ENCODE results near the gene MUC5B.
"Not testable (repeated sequence)": the region's sequence is repeated elsewhere in the genome, so short reads cannot be mapped to it uniquely, and the experiment has no call there.

MUC5B gene

DNA sequence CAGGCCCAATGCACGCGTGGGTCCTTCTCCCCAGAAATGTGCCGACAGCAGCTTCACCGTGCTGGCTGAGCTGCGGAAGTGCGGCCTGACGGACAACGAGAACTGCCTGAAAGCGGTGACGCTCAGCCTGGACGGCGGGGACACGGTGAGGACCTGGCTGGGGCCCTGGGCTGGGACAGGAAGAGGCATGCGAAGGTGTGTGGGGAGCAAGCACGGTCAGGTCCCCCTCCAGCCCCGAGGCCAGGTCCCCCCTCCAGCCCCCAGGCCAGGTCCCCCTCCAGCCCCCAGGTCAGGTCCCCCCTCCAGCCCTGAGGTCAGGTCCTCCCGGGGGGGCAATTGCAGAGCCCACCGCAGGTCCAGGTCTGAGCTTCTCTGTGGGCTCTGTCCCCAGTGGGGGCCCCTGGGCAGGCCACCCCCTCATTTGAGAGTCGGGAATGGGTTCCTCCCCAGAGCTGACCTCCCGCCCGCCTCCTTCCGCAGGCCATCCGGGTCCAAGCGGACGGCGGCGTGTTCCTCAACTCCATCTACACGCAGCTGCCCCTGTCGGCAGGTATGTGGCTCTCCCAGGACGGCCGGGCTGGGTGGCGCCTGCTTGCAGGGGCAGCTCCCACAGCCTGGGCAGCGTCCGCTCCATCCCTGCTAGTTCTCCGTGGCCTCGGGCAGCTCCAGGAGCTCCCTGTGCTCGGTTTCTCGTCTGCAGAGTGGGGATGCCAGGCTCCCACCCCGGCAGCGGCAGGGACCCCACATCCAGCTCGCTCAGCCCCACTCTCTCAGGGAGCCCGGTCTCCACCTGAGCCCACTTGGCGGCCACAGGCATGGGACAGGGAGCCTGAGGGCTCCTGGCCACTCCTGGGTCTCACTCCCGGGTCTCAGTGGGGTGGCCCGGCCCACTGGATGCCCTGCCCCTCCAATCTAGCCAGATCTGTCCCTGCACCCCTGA is 7.9 kb downstream of the MUC5B start:
- no peak for DNase-seq (ENCODE audit: low read depth in 2 of 2, low spot score in 1 of 2)

DNA sequence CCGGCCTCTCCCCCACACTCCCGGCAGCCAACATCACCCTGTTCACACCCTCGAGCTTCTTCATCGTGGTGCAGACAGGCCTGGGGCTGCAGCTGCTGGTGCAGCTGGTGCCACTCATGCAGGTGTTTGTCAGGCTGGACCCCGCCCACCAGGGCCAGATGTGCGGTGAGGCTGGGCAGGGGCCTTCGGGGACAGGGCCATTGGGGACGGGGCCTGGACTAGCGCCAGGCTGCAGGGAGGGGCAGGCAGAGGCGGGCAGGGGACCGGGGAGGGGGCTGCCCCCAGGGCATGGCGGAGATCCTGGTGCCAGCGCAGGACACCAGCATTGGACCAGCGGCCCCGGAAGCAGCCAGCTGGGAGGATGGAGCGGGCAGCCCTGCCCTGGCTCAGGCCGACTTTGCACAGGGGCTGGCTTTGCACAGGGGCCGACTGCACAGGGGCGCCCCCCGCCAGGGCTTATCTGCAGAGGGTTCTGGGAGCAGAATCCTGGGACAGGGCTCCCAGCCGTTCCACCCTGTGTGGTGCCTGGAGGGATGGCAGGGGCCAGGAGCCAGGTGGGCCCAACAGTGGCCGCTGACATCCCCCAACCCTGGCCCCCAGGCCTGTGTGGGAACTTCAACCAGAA is 8.6 kb downstream of the MUC5B start:
- DNase-seq (ENCODE audit: low read depth in 2 of 2, low spot score in 1 of 2) = no peak

DNA sequence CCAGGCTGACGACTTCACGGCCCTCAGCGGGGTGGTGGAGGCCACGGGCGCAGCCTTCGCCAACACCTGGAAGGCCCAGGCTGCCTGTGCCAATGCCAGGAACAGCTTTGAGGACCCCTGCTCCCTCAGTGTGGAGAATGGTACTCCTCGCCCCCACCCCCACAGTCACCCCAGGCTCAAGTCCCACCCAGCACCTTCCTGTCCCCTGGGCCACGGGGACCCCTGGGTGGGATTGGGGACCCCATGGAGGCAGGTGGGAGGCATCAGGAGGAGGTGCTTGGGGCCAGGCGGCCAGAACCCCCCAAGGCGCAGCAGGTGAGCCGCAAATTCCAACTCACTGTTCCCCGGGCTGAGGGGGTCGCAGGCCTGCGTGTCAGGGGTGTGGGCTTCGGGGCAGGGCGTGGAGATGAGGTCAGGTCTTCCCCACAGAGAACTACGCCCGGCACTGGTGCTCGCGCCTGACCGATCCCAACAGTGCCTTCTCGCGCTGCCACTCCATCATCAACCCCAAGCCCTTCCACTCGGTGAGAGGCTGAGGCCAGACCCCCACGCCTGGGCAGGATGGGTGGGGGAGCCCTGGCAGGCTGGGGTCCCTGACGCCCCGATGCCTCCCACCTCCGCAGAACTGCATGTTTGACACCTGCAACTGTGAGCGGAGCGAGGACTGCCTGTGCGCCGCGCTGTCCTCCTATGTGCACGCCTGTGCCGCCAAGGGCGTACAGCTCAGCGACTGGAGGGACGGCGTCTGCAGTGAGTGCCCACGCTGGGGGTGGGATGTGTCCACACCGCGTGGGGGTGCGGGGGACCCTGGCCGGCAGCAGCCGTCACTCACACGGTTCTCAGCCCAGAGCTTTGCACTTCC is 9.4 kb downstream of the MUC5B start:
- DNase-seq (ENCODE audit: low read depth in 2 of 2, low spot score in 1 of 2) = no peak

DNA sequence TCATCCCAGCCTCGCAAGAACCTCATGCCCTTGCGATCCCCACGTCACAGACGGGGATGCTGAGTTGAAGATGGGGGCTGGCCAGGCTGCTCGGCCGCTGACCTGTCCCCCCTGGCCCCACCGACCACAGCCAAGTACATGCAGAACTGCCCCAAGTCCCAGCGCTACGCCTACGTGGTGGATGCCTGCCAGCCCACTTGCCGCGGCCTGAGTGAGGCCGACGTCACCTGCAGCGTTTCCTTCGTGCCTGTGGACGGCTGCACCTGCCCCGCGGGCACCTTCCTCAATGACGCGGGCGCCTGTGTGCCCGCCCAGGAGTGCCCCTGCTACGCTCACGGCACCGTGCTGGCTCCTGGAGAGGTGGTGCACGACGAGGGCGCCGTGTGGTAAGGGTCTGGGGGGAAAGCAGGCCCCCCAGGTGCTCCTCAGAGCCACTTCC is 10.0 kb downstream of the MUC5B start:
- no peak for DNase-seq (ENCODE audit: low read depth in 2 of 2, low spot score in 1 of 2)

DNA sequence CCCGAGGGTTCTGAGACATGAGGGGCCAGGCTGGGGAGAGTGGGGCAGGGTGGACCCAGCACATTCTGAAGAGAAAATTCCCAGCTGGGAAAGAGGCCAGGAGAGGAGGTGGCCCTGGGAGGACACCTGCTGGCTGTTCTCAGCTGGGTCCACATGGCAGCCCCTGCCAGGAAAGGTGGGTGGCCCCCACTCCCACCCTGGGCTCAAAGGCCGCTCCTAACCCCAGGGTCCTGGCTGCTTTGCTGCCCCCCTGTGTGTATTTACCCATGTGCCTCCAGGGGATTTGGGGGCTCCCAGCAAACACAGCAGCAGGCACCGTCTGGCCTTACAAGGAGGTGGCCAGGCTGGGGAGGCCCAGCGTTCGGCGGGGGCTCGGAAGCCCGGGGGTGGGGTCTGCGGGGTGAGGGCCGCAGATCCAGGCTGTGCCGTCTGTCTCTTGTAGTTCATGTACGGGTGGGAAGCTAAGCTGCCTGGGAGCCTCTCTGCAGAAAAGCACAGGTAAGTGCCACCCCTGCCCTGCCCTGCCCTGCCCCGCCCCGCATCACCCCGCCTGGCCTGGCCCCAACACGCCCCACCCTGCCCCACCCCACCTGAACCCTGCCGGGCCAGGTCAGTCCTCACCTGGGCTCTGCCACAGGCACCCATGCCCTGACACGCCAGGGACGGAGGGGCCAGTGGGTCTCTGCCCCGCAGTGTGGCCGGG is 10.6 kb downstream of the MUC5B start:
- no peak for DNase-seq (ENCODE audit: low read depth in 2 of 2, low spot score in 1 of 2)

DNA sequence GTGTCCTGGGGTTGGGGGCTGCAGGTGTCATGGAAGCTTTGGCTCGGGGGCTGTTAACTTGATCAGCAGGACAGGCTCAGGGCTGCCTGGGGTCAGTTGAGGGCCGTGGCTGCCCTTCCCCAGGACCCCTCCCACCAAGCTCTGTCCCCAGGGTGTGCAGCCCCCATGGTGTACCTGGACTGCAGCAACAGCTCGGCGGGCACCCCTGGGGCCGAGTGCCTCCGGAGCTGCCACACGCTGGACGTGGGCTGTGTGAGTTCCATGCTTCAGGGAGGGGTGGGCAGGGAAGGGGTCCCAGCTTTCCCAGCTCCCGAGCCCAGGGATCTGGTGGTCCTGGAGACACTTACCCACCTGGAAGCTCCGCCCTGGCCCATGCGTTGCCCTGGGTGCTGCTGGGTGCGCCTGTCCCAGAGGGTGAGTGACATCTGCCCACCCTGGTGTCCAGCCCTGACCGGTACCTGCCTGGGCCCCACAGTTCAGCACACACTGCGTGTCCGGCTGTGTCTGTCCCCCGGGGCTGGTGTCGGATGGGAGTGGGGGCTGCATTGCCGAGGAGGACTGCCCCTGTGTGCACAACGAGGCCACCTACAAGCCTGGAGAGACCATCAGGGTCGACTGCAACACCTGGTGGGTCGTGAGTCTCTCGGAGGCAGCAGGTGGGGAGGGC is 11.3 kb downstream of the MUC5B start:
- DNase-seq (ENCODE audit: low read depth in 2 of 2, low spot score in 1 of 2) = no peak

DNA sequence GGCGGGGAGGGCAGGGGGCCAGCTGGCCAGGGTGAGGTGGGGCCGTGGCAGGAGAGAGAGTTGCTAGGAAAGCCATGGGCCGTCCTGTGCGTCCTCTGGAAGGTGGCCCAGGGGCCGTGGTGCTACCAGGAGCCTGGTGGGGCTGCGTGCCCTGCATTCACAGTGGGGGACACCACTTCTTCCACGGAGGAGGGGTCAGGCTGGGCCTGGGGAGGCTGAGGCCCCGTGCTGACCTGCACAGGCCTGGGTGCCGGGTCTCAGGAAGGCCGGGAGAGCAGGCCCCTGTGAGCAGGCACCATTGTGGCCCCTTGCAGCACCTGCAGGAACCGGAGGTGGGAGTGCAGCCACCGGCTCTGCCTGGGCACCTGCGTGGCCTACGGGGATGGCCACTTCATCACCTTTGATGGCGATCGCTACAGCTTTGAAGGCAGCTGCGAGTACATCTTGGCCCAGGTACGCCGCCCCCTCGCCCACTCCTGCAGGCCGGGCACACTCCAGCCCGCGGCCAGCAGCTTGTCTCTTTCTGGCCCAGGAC is 12.0 kb downstream of the MUC5B start:
- no peak for DNase-seq (ENCODE audit: low read depth in 2 of 2, low spot score in 1 of 2)

DNA sequence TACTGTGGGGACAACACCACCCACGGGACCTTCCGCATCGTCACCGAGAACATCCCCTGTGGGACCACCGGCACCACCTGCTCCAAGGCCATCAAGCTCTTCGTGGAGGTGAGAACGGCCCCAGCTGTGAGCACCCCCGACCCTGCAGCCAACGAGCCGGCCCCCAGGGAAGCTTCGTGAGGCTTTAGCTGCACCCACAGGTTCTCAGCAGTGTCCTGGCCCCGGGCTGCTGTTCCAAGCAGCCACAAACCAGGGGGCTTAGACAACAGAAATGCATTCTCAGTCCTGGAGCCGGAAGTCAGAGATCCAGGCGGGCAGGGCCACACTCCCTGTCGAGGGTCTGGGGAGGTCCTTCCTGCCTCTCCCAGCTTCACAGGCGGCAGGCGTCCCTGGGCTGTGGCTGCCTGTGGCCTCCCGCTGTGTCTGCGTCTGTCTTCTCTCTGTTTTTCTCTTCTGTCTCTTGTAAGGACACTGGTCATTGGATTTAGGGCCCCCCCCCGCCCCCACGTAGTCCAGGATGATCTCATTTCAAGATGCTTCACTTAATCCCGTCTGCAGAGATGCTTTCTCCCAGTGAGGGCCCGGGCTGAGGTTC is 12.5 kb downstream of the MUC5B start:
- no peak for DNase-seq (ENCODE audit: low read depth in 2 of 2, low spot score in 1 of 2)

DNA sequence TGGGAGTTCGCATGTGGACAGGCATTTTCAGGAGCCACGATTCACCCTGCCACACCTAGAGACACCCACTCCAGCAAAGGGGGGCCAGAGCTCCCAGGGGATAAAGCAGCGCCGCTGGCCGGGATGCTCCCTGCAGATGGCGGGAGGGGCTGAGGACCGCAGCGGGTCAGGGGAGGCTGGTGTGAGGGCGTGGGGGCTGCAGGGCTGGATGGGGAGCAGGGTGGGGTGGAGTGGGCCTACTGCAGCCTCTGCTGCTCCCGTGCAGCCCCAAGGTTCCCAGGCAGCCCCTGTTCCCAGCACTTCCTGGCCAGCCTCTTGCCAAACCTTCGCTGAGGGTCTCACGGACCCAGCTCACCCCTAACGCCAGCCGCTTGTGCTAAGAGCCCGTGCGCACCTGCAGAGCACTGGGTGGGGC is 13.0 kb downstream of the MUC5B start:
- DNase-seq (ENCODE audit: low read depth in 2 of 2, low spot score in 1 of 2) = no peak

DNA sequence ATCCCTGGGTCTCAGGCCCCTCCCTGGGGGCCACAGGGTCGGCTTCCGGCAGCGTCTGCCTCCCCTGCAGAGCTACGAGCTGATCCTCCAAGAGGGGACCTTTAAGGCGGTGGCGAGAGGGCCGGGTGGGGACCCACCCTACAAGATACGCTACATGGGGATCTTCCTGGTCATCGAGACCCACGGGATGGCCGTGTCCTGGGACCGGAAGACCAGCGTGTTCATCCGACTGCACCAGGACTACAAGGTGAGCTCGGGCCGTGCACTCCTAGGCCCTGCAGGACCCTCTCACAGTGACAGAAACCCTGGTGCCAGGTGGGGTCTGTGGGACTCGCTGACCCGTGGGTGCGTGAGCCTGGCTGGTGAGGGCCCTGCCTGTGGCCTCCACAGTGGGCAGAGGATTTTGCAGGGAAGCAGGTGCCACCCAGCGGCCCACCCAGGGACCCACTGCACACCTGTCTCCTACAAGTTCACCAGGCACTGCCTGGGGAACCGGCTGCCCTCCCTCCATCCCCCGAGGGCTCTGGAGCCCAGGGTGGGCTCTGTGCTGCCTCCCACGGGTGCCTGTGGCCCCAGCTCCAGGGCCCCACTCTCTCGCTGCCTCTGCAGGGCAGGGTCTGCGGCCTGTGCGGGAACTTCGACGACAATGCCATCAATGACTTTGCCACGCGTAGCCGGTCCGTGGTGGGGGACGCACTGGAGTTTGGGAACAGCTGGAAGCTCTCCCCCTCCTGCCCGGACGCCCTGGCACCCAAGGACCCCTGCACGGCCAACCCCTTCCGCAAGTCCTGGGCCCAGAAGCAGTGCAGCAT is 13.7 kb downstream of the MUC5B start:
- DNase-seq (ENCODE audit: low read depth in 2 of 2, low spot score in 1 of 2) = no peak

DNA sequence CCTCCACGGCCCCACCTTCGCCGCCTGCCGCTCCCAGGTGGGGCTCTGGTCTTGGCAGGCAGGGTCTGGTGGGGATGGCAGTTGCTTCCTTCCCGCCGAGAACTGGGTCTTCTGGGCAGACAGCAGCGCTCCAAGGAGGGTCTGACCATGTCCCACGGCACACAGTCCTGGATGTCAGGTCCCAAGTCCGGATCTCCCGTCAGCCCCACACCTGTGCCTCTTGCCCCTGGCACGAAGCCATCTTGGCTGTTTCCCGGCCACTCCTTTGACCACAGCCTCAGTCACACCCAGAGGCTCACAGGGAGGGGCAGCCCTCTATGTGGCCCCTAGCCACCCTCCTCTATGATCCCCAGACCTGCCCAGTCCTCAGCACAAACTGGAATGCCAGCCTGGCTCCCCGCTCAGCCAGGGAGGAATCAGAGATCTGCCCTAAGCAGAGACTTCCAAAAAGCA is 14.3 kb downstream of the MUC5B start:
- no peak for DNase-seq (ENCODE audit: low read depth in 2 of 2, low spot score in 1 of 2)

DNA sequence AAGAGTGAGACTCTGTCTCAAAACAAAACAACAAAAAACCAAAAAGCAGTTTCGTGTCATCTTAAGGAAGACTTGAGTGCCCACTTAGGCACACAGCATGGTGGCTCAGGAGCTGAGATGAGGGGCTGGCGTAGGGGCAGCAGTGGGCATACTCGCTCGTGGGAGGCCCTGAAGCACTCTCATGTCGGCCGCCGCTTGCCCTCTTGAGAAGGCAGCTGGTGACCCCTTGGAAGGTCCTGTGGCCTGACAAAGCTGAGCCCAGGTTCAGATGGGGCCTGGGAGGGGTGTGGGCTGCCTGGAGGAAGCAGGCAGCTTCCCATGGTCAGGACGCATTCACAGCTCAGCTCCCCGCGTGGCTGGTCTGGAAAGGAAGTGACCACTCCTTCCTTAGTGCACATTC is 15.0 kb downstream of the MUC5B start:
- no peak for DNase-seq (ENCODE audit: low read depth in 2 of 2, low spot score in 1 of 2)

DNA sequence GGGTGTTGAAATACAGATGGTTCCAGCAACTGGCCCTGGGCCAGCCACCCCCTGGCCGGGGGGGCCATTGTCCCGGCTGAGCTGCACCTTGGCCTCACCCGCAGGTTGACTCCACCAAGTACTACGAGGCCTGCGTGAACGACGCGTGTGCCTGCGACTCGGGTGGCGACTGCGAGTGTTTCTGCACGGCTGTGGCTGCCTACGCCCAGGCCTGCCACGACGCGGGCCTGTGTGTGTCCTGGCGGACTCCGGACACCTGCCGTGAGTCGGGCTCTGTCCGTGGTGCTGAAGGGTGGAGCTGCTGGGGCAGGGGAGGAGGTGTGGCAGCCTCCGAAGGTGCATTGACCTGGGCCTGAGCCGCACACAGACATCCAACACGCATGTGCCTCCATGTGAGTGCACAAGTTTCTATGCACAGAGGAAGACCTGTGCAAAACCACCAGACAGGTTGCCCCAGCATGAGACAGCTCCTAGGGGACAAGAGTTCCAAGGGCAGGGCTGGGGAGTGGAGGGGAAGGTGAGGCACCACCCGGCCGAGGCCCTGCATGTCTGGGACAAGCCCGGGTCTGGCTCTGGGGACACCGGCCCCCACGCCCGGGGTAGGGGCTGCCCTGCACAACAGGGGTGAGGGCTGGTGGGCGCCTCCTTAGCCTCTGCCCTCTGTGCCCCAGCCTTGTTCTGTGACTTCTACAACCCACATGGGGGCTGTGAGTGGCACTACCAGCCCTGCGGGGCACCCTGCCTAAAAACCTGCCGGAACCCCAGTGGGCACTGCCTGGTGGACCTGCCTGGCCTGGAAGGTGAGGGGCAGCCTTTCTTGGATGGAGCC is 16.1 kb downstream of the MUC5B start:
- no peak for DNase-seq (ENCODE audit: low read depth in 2 of 2, low spot score in 1 of 2)

DNA sequence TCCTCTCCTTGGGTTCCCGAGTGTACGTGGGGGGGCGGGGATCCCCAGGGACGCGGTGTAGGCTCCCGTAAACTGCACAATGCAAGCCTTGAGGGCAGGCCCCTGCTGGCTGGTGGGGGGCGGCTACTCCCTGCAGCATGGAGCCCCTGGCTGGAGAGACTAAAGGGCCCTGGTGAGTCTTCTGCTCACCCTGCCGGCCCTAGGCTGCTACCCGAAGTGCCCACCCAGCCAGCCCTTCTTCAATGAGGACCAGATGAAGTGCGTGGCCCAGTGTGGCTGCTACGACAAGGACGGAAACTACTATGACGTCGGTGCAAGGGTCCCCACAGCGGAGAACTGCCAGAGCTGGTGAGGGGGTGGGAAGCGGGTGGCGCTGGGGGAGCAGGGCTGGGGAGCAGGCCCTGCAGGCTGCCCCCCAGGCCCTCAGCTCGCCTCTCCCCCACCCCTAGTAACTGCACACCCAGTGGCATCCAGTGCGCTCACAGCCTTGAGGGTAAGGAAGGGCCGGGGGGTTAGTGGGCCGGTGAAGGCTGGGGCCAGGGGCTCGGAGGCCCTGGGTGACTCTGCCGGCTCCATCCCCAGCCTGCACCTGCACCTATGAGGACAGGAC is 16.8 kb downstream of the MUC5B start:
- DNase-seq (ENCODE audit: low read depth in 2 of 2, low spot score in 1 of 2) = no peak

DNA sequence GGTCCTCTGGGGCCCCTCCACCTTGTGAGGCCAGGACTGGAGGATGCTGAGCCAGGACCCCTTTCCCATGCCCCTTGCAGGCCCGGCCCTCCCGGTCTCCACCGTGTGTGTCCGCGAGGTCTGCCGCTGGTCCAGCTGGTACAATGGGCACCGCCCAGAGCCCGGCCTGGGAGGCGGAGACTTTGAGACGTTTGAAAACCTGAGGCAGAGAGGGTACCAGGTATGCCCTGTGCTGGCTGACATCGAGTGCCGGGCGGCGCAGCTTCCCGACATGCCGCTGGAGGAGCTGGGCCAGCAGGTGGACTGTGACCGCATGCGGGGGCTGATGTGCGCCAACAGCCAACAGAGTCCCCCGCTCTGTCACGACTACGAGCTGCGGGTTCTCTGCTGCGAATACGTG is 17.9 kb downstream of the MUC5B start:
- no peak for DNase-seq (ENCODE audit: low read depth in 2 of 2, low spot score in 1 of 2)

DNA sequence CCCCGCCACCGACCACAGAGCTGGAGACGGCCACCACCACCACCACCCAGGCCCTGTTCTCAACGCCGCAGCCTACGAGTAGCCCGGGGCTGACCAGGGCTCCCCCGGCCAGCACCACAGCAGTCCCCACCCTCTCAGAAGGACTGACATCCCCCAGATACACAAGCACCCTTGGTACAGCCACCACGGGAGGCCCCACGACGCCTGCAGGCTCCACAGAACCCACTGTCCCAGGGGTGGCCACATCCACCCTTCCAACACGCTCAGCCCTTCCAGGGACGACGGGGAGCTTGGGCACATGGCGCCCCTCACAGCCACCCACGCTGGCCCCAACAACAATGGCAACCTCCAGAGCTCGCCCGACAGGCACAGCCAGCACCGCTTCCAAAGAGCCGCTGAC is 18.8 kb downstream of the MUC5B start:
- DNase-seq (ENCODE audit: low read depth in 2 of 2, low spot score in 1 of 2) = no peak

DNA sequence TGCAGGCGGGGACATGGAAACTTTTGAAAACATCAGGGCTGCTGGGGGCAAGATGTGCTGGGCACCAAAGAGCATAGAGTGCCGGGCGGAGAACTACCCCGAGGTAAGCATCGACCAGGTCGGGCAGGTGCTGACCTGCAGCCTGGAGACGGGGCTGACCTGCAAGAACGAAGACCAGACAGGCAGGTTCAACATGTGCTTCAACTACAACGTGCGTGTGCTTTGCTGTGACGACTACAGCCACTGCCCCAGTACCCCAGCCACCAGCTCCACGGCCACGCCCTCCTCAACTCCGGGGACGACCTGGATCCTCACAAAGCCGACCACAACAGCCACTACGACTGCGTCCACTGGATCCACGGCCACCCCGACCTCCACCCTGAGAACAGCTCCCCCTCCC is 19.4 kb downstream of the MUC5B start:
- no peak for DNase-seq (ENCODE audit: low read depth in 2 of 2, low spot score in 1 of 2)

DNA sequence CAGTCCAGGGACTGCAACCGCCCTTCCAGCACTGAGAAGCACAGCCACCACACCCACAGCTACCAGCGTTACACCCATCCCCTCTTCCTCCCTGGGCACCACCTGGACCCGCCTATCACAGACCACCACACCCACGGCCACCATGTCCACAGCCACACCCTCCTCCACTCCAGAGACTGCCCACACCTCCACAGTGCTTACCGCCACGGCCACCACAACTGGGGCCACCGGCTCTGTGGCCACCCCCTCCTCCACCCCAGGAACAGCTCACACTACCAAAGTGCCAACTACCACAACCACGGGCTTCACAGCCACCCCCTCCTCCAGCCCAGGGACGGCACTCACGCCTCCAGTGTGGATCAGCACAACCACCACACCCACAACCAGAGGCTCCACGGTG is 19.9 kb downstream of the MUC5B start:
- DNase-seq (ENCODE audit: low read depth in 2 of 2, low spot score in 1 of 2) = not testable (repeated sequence)
